ENCODE data around the gene ZNF697. TPM values are rescaled to one million over a fixed set of nuclear protein-coding genes. Genes with fewer than 3 reads are reported as not detected.
"Not testable (repeated sequence)": the region's sequence is repeated elsewhere in the genome, so short reads cannot be mapped to it uniquely, and the experiment has no call there.

ZNF697 gene
- total RNA-seq, 1 donor from 2014 or later, result 2.7 TPM

DNA sequence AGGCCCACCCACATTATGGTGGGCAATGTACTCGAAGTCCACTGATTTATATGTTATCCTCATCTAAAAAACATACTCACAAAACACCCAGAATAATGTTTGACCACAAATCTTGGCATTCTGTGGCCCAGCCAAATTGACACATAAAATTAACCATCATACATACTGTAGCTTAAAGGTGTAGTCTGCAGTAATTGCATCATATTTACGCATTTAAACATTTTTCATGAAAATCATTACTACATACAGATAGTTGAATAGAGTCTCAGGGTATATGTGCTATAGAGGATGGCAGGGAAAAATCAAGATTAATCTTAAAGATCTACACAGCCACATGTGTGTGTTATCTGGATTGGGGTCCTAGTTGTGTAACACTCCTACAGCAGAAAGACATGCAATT lies 14.5 kb downstream of the ZNF697 start:
- intact Hi-C loops (cut with micrococcal nuclease), result no loop called here

DNA sequence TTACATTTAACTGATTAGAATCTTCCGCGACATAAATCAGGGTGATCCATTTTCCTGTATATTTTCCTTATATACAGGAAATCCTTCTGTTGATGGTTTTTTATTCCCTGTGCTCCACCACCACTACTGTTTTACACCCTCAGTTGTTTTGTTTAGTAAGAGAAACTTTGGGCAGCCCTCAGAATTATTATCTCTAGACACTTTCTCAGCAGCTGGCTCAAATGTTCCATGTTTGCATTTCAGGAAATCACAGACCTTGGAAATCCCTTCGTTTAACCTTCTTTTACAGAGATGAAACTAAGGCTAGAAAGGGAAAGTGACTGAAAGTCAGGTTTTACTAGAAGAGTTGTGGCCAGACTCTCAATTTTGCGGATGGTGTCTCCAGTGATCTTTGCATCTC lies 15.2 kb downstream of the ZNF697 start:
- intact Hi-C loops (cut with micrococcal nuclease), result no loop called here

DNA sequence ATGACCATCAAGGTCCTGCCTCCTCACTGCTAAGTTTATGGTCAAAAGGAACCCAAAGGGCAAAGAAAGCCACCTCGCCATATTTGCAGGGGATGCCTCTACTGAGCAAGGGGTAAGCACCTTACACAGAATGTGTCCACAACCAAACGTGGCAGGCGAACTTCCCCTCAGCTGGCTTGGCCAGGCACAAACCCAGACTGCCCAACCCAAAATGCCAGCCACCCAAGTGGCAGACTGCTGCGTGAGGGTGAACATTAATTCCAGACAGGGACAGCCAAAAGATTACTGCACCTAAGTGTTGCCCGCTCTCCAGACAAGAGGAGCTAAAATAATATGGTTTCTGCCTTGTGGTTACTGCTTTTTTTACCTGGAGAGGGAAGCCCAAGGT lies 16.0 kb downstream of the ZNF697 start:
- intact Hi-C loops (cut with micrococcal nuclease), result no loop called here

DNA sequence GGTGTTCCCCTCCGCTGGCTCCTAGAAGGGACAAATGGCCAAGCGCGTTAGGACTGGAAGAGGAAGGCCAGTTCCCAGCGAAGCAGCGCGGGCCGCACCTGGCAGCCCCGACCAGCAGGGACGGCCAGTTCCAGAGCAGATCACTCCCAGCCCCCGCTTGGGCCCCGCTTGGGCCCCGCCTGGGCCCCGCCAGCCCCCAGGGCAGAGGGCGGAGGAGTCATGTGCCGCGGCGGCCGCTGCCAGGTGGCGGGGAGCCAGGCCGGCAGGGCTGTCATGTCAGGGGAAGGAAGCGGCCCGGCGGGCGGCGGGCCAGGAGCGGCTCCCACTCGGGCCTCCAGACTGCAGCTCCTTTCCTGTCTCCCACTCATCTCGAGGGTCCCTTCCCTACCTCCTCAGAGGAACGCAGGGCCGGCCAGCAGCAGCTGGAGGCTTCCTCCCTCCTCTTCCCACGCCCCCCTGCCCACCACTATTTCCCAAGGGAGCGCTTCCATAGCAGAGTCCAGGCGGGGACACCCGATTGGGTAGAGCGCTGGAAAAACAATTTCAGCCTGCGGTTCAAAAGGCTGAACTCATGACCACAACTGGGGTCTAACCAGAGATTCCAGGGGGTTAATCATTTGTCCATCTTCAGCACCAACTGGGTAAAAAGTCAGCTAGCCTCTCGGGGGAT lies 16.5 kb downstream of the ZNF697 start:
- intact Hi-C loops (cut with micrococcal nuclease), result no loop called here

DNA sequence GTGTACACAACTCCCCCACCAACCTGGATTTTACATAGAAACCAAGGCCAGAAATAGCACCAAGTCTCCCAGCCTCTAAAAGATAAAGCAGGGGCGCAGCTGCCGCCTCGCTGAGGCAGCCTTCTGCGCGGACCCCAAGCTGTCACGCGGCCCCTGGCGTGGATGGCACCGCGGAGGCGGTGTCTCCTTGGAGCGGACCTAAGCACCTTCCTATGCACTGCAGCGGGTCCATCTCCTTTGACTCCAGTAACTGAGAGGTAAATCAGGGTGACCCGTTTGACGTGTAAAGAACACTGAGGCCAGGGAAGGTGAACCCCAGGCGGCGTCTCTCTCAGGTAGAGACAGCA lies 17.0 kb downstream of the ZNF697 start:
- intact Hi-C loops (cut with micrococcal nuclease), result no loop called here

DNA sequence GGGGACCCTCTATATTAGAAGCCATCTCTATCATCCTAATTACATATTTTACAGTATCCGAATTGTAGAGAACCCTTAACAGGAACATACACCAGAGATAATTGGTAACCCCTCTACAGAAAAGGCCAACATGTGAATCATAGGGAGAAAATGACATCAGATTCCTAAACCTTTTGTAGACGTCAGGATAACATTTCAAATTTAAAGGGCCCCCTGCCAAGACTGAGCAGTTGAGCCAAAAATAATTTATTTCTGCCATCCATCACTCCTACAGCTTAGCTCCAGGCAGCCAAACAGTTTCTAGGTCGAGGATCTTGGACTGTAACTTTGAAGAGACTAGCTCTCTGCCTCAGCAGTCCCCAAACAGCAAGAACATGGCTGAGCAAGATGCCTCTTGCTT lies 21.2 kb downstream of the ZNF697 start:
- intact Hi-C loops (cut with micrococcal nuclease), result no loop called here

DNA sequence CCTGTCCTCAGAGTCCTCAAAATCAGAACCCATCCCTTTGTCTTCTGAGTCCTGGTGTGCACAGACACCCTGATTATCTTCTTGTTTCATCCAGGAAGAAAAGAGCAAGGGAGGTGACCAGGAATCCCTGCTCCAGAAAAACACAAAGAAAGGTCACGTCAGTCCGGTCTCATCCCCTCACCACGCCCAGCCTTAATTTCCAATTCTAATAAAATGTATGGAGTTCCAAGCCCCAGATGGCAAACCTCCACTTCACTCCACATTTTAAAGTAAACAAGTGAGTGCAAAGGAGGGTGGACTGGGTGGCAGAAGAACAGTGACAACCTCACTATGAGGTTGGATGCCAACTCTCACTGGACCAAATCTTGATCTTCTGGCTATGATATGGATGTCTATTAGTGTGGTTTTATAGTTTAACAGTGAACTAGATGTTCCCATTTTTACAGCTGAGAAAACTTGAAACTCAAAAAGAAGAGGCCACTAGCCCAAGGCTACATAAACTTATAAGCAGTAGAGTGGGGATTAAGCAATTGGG lies 22.0 kb downstream of the ZNF697 start:
- intact Hi-C loops (cut with micrococcal nuclease), result no loop called here

DNA sequence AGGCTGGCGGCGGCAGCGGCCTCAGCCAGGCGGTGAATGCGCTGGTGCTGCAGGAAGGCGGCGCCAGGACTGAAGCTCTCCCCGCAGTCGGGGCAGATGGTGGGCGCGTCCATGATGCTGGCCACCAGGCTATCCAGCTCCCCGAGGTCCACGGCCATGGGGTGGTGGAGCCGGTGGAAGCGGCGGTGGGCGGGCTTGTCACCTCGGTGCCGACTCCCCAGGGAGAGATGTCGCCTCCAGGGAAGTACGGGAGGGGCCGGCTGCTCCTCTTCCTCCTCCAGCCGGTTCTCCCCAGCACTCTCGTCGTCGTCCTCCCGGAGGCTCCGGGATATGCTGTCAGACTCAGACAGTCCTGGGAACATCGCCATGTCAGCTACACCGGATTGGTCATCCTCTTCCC lies 24.4 kb downstream of the ZNF697 start:
- intact Hi-C loops (cut with micrococcal nuclease), result no loop called here

DNA sequence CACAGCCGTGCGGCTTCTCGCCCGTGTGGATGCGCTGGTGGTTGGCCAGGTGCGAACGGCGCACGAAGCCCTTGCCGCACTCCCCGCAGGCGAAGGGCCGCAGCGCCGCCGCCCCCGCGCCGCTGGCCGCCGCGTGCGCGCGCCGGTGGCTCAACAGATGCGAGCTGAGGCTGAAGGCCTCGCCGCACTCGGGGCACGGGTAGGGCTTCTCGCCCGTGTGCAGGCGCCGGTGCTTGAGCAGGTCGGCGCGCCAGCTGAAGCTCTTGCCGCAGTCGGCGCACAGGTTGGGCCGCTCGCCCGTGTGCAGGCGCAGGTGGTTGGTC lies 24.9 kb downstream of the ZNF697 start:
- intact Hi-C loops (cut with micrococcal nuclease), result no loop called here

DNA sequence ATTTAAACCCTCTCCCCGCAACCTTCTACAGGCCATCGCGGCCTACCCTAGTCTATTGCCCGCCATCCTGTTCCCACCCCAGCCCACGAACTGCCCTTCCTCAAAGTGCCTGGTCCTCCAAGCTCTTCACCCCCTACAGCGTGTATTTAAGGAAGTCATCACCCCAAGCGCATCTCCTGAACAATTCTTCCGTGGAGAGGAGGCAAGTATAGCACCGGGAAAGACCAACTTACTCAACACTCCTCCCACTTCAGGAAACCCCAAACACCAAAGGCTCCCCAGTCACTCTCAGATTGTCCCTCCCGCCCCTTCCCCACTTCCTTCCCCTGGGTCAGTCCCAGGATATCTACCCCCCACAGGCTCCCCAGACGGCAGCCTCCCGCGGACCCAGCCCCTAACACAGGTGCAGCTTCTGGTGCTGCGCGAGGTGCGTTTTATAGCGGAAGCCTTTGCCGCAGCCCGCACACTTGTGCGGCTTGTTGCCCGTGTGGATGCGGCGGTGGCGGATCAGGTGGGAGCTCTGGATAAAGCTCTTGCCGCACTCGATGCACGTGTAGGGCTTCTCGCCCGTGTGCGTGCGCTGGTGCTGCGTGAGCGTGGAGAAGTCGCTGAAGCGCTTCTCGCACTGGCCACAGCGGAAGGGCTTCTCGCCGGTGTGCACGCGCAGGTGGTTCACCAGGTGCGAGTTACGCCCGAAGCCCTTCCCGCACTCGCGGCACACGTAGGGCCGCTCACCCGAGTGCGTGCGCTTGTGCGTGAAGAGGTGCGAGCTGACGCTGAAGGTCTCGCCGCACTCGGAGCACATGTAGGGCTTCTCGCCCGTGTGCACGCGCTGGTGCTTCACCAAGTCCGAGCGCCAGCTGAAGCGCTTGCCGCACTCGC lies 25.5 kb downstream of the ZNF697 start:
- intact Hi-C loops (cut with micrococcal nuclease), result no loop called here

DNA sequence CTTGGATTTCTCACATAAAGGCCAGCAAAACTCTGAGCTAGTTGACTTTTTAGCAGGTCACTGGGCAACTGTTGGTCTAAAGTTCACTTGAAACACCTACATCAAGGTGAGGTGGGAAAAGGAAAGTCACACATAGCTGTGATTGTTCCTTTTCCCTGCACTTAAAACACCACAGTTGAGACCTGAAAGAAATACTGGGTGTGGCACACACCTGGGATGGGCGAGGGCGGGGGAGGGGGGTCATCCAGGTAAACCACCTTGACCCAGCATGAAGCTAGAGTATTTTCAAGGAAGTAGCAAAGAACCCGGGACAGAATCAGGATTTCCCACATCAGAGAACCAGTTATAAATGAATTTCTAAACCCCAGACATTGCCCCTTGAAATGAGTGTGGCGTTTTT lies 26.4 kb downstream of the ZNF697 start:
- intact Hi-C loops (cut with micrococcal nuclease), result no loop called here

DNA sequence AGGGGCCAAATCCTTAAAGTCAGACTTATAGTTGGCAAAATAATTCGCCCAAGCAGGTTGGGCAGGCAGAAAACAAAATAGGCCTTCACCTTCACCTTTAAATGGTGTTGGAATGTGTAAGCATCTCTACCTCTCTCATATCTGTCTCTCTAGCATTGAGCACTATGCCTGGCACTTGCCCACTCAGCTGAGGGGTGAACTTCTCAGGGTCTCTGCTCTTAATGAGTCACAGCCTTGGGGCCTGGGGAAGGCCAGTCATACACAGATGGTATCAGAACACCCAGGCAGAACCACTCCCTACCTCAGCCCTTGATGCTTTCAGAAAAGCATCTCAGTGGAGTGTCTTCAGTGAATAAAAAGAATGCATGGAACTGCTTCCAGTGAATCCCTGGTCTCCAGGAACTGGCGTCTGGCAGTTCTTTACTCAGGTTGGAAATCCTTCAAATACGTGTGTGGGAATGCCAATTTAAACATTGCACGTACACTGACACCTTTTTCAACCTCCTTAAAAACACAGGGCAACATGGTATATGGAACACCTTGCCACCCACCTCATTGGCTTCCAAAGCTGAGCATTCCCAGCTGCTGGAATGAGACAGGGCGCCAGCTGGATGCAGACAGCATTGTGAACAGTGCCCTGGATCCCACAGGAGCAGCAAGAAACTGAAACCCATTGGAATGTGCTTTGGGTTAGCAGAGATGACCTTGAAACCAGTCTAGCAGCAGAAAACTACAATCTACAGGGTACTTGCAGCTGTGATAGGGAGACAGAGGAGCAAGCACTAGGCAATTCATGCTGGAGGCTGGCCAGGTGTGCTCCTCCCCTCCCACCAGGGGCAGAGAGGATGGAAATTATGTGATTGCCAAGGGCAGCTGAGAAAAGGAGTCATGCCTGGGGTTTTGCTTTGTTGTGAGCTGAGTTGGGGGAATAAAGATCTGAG lies 30.0 kb downstream of the ZNF697 start:
- intact Hi-C loops (cut with micrococcal nuclease), result no loop called here

DNA sequence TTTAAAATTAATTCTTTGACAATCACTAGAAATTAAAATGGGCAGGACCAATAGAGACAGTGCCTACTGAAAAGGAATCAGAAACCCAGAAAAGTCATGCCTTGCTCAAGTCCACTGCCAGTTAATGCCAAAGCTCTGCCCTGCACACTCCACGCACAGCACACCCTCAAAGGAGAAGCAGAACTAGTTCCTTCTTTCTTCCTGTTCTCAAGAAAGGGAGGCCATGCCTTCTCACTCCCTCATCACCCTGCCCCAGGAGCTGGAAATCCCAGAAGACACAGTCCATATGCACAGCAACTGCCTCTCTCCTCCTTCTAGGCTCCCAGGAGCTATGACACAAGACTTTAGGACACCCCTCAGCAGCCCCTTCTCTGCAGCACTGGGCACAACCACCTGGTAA lies 31.3 kb downstream of the ZNF697 start:
- intact Hi-C loops (cut with micrococcal nuclease), result not testable (repeated sequence)

DNA sequence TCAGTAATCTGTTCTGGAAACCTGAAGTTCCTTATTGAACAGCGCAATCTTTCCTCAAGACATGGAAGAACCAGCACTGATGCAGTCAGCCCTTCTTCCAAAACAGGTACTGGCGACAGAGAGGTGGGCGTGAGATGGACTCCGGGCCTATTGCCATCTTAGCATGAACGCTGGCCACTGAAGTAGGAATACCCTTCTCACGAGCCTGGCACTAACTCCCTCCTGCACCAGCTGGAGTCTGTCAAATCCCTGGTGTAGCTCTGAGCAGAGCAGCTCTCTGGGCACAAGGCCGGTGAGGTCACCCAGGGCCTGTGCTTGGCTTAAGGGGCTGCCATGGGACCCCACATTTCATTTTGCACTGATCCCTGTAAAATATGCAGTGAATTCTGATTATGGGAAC lies 33.0 kb downstream of the ZNF697 start:
- intact Hi-C loops (cut with micrococcal nuclease), result not testable (repeated sequence)

DNA sequence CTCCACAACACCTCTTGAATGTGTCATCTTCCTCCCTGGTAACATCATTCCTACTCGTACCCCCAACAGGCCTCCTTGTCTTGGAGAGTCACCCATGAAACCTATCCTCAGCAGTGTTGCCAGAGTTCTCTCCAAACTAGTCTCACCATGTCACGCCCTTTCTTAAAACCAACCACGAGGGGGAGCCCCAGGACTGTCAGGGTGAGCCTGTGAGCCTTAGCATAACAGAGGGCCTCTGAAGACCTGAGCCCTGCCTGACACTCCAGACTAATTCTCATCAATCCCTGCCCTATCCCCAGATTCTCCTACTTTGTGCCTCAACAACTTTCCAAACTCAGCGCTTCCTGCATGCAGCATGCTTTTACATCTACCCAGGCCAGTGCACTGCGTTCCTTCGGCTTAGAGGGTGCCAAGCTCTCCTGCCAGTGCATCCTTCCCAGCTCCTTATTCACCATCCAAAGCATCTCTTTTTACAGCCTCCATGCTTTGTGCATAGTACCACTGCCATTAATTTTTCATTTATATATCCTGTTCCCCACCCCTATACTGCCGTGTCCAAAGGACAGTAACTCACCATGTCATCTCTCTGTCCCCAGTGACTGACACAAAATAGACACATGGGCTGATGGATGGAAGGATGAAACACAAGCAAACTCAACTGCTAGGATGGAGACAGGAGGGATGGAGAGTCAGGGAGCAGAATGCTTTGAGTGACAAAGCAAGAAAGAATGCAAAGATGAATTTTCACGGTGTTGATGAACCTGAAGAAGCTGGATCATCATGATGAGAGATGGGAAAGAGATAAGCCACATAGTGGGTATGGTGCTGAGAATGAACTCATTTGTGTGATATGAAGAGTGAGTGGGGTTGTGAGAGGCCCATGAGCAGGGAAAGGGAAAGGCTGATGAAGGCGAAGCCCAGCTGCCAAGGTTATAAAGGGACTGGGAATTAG lies 34.0 kb downstream of the ZNF697 start:
- intact Hi-C loops (cut with micrococcal nuclease), result loop anchor here (1.0 to 5.0 kb wide), 3 partner anchors 33 to 61 kb away; partner anchors contain the start of gene ZNF697

DNA sequence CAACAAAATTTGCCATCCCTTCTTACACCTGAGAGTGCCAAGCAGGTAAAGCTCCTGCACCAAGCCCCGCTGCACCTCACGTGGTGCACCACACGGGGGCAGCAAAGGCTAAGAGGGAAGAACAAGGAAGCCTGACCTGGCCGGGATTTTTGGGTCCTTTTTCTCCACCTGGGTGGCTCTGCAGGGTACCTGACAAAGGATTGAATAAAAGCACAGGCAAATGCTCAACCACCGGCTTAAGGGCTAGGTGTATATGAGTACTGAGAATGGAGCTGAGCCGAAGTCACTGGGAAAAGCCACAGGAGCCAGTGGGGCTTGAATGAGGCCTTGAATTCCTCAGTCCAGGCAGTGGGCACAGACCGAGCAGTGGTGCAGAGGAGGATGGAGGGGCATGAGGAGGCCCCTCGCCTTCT lies 36.4 kb downstream of the ZNF697 start:
- intact Hi-C loops (cut with micrococcal nuclease), result loop anchor here (5.0 kb wide), 1 partner anchor 36 kb away; the partner anchor contains the start of gene ZNF697

DNA sequence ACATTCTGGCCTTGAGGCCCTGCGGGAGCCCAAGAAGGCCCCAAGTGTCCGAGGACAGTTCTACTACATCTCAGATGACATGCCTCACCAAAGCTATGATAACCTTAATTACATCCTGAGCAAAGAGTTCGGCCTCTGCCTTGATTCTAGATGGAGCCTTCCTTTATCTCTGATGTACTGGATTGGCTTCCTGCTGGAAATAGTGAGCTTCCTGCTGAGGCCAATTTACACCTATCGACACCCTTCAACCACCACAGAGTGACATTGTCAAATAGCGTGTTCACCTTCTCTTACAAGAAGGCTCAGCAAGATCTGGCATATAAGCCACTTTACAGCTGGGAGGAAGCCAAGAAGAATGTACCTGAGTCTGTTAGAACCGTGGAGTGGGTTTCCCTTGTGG lies 39.2 kb downstream of the ZNF697 start:
- intact Hi-C loops (cut with micrococcal nuclease), result not testable (repeated sequence)

DNA sequence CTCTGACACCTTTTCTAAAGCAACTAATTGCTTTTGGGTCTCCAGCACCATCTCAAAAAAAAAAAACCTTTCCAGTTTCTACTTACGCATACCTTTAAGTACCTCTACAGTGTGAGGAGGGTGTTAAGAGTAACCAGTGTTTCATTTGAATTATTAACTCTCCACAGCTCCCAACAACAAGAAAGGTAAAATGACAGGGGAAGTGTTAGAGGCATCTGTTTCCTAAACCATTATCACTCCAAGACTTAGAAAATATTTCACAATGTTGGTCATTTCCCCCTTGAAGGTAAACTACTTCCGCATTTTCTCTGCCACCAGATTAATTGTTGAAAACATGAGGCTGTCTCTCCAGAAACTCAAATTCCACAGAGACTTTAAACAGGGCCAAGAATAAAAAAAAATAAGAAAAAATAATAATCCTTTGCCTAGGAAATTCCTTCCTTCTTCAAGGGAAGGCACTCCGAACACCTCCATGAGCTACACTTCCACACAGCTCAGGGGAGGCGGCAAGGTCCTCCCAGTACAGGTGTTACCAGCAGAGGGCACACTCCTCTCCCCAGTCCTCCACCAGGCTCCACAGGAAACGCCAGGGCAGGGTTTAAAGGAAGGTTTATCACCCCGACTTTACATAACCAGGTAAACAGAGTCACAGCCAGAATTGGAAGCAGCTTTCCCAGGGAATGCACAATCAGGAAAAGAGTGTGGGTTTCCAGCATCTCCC lies 40.8 kb downstream of the ZNF697 start:
- intact Hi-C loops (cut with micrococcal nuclease), result not testable (repeated sequence)

DNA sequence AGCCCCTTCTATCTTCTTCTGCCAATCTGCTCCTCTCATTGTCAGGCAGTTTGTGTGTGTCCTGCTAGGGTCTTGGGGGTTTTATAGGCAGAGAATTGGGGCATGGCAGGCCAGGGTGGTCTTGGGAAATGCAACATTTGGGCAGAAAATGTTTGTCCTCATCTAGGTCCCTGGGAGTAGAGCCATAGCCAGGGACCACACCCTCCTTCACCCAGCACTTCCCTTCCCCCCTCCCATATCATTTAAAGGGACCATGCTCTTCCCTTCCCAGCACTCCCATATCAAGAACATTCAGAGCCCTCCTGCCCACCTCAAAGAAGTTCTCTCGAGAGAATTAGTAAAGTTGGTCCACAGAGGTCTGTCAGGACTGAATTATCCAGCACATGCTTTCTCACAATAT lies 41.7 kb downstream of the ZNF697 start:
- intact Hi-C loops (cut with micrococcal nuclease), result no loop called here

DNA sequence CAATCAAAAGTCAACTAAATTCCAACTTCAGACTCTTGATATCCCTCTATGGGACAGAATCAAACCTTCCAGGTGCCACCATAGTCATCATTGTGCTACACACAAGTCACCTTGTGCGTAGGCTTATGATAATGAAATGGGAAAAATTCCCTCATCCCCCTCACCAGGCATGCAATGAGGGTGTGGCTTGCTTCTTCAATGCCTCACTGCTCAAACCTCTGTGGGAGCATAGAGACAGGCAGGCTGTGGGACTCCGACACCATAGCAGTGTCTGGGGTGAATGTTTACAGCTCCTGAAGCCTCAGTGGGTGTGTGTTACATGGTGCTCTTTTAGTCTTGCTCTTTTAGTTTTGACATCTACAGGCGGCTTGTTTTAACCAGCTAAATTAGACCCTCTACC lies 42.4 kb downstream of the ZNF697 start:
- intact Hi-C loops (cut with micrococcal nuclease), result no loop called here

All from T-helper 2 cell treated with Interferon-gamma antibody and Interleukin-4, amounts not matched to agents 100 ng/mL and 5 ng/mL, for 36 hours (primary cell).